Myocyte (in vitro differentiated cells): ENCODE results near the gene GPR158. TPM values are rescaled to one million over a fixed set of nuclear protein-coding genes. Genes with fewer than 3 reads are reported as not detected.
"Not testable (repeated sequence)": the region's sequence is repeated elsewhere in the genome, so short reads cannot be mapped to it uniquely, and the experiment has no call there.

Experiments
- DNase-seq: peaks from one replicate; pipeline ENCODE4 v3.0.0-alpha.2; 2012; ENCODE audit warnings: low read depth
- polyA plus RNA-seq: library from polyadenylated mRNA; unstranded; fragments of >200 nt; gene quantifications from one replicate; pipeline ENCODE4 v1.2.1, GENCODE V29; 2012; ENCODE audit warnings: missing spikeins
- total RNA-seq: library from RNA; depleted of rRNA; stranded (reverse); fragments of >200 nt; gene quantifications from 2 replicates; pipeline ENCODE4 v1.2.3, GENCODE V29; 2014

GPR158 gene, protein sequence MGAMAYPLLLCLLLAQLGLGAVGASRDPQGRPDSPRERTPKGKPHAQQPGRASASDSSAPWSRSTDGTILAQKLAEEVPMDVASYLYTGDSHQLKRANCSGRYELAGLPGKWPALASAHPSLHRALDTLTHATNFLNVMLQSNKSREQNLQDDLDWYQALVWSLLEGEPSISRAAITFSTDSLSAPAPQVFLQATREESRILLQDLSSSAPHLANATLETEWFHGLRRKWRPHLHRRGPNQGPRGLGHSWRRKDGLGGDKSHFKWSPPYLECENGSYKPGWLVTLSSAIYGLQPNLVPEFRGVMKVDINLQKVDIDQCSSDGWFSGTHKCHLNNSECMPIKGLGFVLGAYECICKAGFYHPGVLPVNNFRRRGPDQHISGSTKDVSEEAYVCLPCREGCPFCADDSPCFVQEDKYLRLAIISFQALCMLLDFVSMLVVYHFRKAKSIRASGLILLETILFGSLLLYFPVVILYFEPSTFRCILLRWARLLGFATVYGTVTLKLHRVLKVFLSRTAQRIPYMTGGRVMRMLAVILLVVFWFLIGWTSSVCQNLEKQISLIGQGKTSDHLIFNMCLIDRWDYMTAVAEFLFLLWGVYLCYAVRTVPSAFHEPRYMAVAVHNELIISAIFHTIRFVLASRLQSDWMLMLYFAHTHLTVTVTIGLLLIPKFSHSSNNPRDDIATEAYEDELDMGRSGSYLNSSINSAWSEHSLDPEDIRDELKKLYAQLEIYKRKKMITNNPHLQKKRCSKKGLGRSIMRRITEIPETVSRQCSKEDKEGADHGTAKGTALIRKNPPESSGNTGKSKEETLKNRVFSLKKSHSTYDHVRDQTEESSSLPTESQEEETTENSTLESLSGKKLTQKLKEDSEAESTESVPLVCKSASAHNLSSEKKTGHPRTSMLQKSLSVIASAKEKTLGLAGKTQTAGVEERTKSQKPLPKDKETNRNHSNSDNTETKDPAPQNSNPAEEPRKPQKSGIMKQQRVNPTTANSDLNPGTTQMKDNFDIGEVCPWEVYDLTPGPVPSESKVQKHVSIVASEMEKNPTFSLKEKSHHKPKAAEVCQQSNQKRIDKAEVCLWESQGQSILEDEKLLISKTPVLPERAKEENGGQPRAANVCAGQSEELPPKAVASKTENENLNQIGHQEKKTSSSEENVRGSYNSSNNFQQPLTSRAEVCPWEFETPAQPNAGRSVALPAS (N-terminal part only)
- total RNA-seq: 1.8 and 2.2 TPM in 2 replicates
- 1.9 TPM for polyA plus RNA-seq

DNA sequence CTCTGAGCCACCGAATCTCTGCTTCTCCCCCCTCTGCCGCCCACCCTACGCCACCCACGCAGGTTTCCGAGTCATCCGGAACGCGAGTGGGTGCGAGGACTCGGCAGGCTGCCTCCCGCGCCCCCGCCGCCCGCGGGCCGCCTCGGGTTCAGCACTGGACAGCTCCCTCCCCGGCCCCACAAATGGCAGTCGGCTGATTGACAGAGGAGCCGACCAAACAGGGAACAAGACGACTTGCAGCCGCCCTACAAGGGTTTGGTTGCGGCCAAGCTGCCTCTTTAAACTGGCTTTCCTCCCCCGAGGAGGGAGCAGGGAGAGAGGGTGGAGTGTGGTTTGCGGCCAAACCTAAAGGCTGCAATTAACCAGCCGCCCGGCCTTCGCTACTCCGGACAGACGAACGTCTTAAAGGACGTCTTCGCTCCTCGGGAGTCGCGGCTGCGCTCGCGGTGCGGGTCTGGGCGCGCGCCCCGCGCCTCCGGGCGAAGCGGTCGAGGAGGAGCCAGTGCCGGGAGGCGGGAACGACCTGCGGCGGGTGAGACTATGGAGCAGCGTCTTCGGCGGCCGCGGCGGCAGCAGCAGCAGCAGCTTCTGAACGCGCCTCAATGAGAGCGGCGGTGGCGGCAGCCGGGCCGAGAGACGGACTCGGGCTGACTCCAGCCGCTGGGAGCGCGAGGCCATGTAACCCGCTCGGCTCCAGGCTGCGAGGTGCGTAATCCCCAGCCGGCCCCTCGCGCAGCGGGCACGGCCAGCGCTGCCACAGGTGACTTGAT, at the start of gene GPR158:
GPR158 (plus strand) TSS at position 541 of the 770 bp plus-strand sequence. CDS start 420 bp downstream, outside the sequence.
- peak; percentile 79 for DNase-seq

DNA sequence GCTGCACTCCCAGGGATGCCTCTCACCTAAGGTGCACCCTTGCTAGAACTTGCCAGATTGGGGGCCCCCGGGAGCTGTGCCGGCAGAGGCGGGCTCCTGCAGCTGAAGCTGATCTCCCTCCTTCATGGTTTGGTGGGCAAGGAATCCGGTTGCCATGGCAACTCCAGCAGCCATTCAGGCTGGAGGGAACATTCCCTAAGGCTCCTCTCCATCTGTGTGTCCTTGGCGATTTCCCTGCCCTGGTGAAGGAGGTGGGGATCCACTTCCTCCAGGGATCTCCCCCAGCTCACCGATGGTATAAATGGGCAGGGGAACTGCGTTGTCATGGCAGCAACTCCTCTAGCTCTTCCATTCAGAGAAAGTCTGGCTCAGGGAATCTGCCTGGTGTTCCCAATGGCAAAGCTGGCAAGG, 49.6 kb upstream of the GPR158 start:
- DNase-seq: no peak

GRCh38 chr10:25129592-25129991, 45.2 kb upstream of the GPR158 start:
- no peak for DNase-seq

DNA sequence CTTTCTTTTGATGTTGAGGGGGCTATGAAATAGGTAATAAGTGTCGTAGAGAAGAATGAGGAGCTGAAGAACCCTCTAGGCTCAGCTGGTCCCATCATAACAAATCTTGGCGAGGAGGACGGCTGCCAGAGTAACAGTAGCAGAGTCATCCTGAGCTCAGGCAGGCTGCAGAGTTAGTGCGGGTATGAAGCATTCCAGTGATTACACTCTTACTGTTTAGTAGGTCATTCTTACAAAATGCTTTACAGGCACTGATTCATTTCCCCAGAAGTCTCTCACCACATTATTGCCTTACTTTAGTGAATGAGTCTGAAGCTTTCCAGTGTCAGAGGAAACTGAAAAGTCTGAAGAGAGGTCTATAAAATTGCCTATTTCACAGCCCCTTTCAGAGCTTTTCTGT, 43.9 kb upstream of the GPR158 start:
- DNase-seq: peak; percentile 0

- no peak for DNase-seq
Observed at GRCh38 chr10:25142116-25142864, 32.5 kb upstream of the GPR158 start.

DNA sequence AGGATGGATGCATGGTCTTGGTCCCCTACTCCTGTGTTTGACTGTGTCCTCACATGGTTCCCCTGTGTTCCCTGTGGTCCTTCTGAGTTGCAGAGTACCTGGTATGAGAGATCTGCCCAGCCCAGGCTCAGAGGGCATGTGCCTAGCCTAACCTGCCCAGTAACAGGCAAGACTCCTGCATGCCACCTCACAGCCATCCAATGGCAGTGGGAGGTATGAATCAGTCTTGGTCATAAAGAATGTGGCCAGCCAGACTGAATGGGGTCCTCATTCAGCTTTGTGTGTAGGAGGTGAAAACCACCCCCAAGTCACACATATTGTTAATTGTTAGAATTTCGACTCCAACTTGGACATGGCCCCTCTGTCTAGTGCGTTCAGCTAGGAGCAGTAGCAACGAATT, 17.2 kb upstream of the GPR158 start:
- no peak for DNase-seq

DNA sequence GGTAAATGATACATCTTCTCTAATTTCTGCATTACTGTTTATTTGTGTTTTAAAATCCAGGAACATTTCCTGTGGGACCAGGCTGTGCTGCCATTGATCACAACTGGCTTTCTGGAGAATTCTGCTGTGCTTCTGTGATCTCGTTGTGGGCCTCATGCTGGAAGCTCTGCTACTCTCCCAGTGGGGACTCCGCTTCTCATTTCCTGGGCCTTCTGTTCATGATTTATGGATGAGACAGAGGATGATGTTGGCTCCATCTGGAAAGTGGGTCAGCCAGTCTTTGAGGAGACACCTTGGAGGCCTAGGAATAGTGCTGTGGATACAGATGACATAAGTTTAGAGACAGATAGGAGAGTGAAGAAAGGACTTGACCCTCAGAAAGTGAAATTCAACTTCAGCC, 15.2 kb upstream of the GPR158 start:
- DNase-seq: no peak

DNA sequence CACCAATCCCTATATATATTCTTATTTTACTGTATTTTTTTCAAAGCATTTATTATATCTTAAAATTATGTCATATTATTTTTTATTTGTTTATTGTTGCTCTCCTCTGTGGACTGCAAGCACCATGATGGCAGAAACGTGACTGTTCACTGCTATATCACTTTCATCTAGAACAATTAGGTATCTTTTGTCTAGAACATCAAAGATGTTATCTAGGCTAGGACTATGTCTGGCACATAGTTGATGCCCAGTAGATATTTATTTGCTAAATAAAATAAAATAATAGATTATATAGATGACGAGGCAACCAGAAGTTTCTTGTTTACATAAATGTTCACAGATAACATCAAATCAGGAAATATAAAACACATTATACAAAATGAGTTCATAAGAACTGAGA, 12.4 kb upstream of the GPR158 start:
- DNase-seq: no peak

DNA sequence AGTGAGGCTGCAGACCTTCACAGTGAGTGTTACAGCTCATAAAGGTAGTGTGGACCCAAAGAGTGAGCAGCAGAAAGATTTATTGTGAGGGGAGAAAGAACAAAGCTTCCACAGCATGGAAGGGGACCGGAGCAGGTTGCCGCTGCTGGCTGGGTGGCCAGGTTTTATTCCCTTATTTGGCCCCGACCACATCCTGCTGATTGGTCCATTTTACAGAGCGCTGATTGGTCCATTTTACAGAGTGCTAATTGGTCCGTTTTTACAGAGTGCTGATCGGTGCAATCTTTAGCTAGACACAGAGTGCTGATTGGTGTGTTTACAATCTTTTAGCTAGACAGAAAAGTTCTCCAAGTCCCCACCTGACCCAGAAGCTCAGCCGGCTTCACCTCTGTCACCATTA, 11.3 kb upstream of the GPR158 start:
- DNase-seq: not testable (repeated sequence)

- no peak for DNase-seq
Observed at GRCh38 chr10:25169740-25170139, 5.1 kb upstream of the GPR158 start.

GRCh38 chr10:25170627-25171026, 4.2 kb upstream of the GPR158 start:
- DNase-seq: no peak

- no peak for DNase-seq
Observed at GRCh38 chr10:25175527-25176420, 973 bp downstream of the GPR158 start.

DNA sequence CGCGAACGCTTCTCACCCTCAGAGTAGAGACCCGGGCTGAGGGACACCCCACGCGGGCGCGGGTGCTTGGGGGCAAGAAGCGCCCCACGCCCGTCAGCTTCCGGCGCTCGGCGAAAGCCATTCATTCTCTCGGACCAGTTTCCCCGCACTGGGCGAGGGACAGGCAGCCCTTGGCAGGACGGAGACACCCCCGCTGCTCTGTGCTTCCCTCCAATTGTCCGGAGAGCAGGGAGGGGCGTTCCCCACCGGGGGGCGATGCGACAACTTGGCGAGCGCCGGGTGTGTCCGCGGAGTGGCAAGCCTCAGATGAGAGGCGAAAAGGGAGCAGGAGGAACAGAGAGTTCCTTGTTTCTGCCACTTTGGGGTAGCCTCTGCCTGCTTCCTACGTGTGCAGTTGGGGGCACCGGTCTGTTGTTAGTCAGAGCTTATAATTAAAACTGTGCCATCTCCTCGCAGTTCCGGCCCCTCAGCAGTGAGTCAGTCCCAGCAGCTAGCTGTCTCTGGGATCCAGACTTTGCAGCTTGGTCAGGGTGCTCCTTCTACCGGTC, 1.7 kb downstream of the GPR158 start:
- no peak for DNase-seq

GRCh38 chr10:25177093-25177753, 2.4 kb downstream of the GPR158 start:
- DNase-seq: no peak

GRCh38 chr10:25177754-25178135, 2.9 kb downstream of the GPR158 start:
- no peak for DNase-seq

DNA sequence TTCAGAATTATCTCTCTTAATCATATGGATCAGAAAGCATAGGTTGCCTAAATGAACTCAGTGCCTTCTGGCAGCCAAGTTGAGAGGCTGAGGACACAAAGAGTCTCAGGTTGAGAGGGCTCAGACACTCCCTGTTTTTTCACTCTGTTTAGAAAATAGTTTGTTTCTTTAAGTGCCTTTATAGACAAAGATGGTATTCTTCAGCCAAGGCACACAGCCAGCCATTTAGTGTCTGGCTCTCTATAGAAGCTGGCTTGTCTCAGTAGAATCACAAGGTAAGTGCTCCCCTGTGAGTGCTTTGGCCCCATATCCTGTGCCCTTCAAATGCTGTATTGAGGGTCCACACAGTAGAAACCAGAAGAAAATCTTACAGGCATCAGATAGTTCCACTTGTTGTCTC, 3.6 kb downstream of the GPR158 start:
- no peak for DNase-seq

DNA sequence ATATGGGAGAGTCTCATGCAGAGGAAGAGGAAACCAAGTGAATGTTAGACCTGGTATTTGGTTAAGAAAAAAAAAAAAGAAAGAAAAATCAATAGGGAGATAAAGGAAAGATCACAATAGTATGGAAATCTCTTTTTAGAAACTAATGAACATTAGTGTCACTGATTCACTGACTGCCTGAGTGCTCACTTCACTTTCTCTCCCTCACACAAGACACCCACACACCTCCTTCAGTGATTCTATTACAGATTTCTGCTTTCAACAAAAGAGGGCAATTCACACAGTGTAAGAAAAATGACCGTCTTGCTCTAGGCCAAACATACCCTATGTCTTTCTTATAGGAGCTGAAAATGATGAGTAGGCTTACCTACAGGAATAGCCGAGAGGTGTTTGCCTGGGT, 6.0 kb downstream of the GPR158 start:
- no peak for DNase-seq

GRCh38 chr10:25182636-25183035, 7.8 kb downstream of the GPR158 start:
- no peak for DNase-seq
